Activated T-cell treated with anti-CD3 and anti-CD28 coated beads for 4 hours (primary cell): ENCODE data around the gene USF1.
A peak's percentile ranks its signal among the peaks of the same experiment; 100 is the strongest.
"Not testable (repeated sequence)": the region's sequence is repeated elsewhere in the genome, so short reads cannot be mapped to it uniquely, and the experiment has no call there.

Source experiments
- DNase-seq: peaks from one replicate; pipeline ENCODE4 v3.0.0-alpha.2; 2020

Gene USF1

DNA sequence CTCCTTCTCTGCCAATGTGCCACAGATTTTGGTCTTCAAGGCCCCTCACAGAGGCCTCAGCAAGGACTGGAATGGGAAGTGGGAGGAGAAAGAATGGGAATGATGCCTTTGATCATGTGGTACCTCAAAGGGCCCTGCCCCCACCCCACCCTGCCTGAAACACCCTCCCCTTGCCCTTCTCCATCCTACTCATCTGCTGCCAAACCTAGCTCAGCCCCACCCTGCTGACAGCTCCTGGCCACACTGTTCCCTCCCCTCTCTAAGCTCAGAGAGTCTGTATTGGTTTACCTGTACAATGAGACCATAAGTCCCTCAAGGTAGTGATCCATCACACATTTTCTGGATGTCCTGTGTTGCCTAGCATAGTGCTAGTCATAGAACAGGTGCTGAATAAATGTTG is 30.6 kb upstream of the USF1 start:
- DNase-seq = no peak

DNA sequence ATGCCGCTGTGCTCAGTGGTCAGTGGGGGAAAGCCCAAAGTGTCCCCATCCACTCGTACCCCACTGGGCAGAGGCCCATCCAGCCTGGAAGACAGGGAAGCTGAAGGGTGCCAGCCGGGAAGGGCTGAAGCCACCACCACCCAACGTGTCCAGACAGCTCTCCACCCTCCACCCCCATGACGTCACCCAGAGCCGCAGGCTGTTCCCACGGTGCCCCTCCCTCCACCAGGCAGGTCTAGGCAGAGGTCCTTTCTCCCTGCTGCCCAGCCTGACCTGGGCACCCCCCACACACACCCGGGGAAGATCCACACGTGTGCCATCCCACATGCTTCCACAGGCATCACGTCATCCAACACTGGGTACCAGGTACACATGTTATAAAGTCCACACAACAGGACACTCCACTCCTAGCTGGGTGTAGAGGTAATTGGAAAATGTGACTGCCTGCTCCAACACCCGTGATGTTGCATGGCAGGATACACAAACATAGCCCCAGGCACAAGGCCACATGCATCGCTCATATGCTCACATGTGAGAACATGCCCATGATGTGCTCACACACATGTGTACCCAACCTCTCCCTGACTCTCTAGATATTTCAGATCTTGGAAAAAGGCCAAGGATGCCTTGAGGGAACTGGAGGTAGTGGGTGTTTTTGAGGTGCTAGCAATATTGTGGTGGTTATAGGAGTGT is 29.0 kb upstream of the USF1 start:
- no peak for DNase-seq

- DNase-seq = no peak
Observed at GRCh38 chr1:161073474-161074121, 27.8 kb upstream of the USF1 start.

- no peak for DNase-seq
Observed at GRCh38 chr1:161072751-161073449, 27.1 kb upstream of the USF1 start.

DNA sequence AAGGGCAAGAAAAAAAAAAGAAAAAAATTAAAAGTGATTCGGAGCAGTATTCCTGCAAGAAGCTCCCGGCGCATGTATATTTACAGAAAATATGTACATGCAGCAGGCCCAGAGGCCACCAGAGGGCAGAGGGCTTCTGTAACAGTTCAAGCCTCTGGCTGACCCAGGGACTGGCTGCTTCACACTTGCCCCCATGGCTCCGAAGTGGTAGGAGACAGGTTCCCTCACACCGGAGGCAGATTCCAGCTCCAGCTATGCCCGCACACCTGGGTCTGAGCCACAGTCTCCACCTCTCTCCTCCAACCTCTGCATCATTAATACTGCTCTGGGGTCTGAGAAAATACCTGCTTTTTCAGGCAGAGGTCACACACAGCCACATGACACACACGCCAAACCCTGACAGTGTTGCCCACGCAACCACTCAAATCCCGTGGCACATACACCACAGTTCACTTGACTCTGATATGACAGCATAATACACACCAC is 26.2 kb upstream of the USF1 start:
- DNase-seq = no peak

DNA sequence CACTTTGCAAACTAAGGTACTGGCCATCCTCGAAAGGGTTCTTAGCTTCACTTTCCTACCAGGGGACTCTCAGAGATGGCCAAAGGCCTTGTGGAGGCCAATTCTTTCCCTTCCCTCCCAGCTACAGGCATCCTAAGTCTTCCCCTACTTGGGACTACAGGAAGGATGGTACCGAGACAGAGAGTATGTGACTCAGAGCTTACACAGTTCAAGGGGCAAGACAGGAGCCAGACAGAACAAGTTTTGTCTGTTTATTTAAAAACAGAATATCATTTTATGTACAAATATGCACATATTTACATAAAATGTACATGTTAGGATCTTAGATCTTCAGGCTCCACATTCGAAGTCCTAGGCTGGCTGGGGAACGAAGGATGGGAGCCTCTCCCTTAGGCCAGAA is 25.0 kb upstream of the USF1 start:
- DNase-seq = no peak

DNA sequence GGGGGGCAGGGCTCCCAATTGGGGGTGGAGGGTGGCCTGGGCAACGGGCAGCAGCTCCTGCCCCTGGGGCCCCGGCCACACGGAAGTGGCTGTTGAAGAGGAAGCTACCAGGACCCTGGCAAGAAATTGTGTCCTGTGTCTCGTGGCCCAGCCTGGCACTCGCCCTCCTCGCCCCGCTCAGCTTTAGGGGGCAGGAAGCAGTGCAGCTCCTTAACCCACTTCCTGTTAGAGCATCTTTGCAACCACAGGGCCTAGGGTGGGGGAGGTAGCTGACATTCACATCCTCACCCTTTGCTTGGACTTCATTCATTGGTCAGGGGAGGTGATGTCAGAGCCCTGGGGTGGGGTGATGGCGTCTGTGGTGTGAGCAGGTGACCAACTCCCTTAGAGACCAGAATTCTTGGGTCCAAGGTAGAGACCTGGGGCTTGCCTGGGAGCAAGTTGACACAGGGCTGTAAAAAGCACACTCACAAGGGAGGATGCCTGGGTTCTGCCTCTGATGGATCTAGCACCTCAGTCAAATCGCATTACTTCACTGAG is 24.0 kb upstream of the USF1 start, which contains the start of gene ARHGAP30:
TSS of gene ARHGAP30 (minus strand) at position 161 of the 540 bp plus-strand sequence. CDS start 267 bp downstream, outside the sequence.
- peak; percentile 63 for DNase-seq

- DNase-seq = no peak
Observed at GRCh38 chr1:161069241-161069640, 23.5 kb upstream of the USF1 start.

- peak; percentile 59 for DNase-seq
Observed at GRCh38 chr1:161068306-161069234, 22.8 kb upstream of the USF1 start.

- DNase-seq = no peak
Observed at GRCh38 chr1:161066694-161067093, 20.9 kb upstream of the USF1 start.

GRCh38 chr1:161065681-161066080 is 19.9 kb upstream of the USF1 start:
- not testable (repeated sequence) for DNase-seq

- not testable (repeated sequence) for DNase-seq
Observed at GRCh38 chr1:161063936-161064335, 18.2 kb upstream of the USF1 start.

GRCh38 chr1:161061419-161061818 is 15.6 kb upstream of the USF1 start:
- DNase-seq = no peak

DNA sequence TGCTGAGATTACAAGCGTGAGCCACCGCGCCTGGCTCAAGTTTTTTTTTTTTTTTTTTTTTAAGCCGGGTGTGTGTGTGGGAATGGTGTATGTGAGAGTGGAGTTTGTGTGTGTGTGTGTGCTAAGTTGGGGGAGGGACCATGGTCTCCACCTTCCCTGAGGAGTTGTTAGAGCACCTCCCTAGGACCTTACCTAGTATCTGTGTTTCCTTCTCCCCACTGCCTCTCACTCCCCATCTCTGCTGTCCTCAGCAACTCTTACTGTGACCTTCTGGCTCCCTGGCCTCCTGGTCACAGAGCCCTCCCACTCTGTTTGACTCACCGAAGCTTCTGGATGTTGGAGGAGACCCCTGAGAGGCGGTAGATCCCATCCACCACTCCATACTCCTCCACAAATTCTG is 13.5 kb upstream of the USF1 start:
- DNase-seq = no peak

DNA sequence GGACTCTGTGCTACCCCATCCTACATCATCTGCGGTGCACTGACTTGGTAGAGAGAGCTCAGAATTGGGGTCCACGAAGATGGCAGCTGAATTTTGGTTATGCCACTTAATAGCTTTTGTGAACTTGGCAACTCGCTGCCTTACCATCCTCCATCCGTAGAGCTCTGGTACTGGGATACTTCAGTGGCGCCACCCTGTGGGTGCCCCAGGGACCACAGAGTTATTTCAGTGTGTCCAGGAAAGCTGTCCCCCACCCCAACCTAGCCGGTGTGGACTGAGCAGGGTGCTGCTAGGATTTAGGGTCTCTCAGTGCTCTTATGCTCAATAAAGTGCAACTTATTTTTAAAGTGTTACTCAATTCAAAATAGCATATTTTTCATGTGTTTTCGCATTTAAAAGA is 9.0 kb upstream of the USF1 start:
- DNase-seq = no peak

DNA sequence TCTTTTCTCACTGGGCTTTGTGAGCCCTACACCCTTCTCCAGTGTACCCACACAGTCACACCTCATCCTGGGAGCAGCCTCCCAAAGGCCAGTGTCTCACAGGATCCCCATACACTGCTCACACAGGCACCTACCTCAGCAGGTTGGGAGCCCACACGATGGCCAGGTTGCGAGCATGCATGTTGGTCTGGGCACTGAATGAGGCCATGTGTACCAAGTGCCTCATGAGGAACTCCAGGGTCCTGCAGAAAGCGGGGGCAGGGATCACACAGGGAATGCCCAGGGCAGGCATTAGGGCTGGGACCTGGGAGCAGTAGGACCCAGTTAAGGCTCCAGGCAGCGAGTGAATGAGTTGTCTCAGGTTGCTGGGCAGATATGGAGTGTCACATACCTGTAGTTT is 8.5 kb upstream of the USF1 start:
- DNase-seq = no peak

DNA sequence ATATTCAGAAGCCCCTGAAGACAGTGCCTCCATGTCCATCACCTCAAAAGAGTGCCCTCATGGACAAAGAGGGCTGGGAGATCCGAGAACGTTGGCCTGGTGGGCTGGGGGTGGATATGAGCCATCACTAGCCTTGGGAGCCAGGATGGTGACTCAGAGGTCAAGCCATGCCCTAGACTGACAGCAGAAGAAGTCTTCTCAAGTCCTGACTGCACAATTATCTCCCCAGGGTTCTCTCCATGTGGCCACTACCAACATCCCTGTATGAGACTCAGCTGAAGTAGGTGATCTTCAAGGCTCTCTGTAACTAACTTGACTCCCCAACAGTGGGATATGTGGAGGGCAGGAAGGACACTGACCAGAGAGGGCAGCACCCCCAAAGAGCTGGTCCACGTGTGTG is 7.1 kb upstream of the USF1 start:
- no peak for DNase-seq

DNA sequence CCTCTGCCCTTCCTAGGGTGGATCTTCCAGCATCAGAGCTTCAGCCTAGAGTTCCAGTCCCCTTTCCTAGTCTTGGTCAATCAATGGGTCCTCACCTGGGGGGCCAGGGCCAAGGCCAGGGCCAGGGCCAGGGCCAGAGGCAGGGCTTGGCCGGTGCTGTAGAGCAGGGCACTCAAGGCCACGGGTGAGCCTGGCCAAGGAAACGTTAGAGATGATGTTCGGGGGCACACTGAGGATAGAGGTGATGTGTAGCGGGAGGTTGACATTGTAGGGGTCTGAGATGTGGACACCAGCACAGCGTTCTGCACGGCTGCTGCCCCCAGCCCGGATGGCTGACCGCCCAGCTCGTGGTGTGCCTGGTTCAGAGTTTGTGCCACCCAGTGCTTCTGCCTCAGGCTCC is 5.4 kb upstream of the USF1 start:
- DNase-seq = no peak

- DNase-seq = no peak
Observed at GRCh38 chr1:161048949-161049722, 3.4 kb upstream of the USF1 start.

DNA sequence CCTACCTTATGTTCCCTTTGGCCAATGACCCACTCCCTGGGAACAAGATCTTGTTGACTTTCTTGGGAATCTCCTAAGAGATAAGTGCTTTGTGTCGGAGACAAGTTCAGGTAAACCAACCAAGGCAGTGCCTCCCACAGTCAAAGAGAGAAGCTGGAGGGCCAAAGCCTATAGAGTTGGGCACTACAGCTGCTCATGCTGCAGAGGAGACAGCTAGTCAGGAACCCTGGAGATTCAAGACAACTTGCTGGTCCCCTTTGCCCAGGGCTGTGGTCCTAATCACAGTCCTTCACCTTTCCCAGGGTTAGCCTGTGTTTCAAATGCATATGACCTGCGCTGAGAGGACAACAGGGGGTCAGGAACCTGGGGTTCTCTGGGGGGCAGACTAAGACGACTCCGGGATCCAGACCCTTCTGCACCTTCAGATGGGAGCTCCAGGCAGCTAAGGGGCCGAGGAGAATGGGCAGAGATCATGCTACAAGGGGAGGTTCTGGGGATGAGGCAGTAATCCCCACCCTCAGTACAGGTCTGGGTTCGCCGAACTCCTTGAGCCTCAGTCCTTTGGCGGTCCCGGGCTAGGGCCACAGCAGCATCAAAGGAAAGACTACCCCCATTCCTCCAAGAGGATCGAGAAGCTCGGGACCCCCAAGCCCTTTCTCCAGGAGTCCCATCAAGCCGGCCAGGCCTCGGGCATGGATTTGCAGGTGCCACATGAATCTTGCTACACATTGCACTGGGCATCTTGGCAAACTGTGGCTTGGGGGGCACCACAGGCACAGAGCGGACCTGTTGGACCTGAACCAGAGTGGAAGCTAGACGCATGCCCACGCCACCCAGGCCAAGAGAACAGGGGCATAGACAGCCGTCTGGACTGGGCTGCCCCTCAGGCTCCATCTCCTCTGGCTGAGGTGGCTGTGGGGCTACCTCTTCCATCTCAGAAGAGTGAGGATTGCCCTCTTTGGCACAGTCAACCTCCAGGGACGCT is 2.0 kb upstream of the USF1 start:
- DNase-seq = no peak
